NCI-H1048 (cell line): ENCODE measurements around the gene MAPK8IP1.

Experiments
- DNase-seq: peaks from one replicate; lab custom pipeline; 2025; lab: John Stamatoyannopoulos, UW

Gene MAPK8IP1

GRCh38 chr11:45909594-45910475, 24.4 kb downstream of the MAPK8IP1 start:
- no peak for DNase-seq

GRCh38 chr11:45910623-45911022, 25.2 kb downstream of the MAPK8IP1 start:
- DNase-seq, result no peak

GRCh38 chr11:45913514-45913913, 28.1 kb downstream of the MAPK8IP1 start:
- no peak for DNase-seq

GRCh38 chr11:45913942-45914635, 28.6 kb downstream of the MAPK8IP1 start:
- no peak for DNase-seq

GRCh38 chr11:45915446-45915845, 30.0 kb downstream of the MAPK8IP1 start:
- no peak for DNase-seq

- no peak for DNase-seq
These were observed 31.8 kb downstream of the MAPK8IP1 start for GRCh38 chr11:45917286-45917622.

GRCh38 chr11:45917623-45918330, 32.3 kb downstream of the MAPK8IP1 start, which contains the start of gene PEX16:
PEX16 (minus strand) TSS chr11:45917877; CDS start chr11:45917811, 66 bp downstream.
- peak; percentile 87 for DNase-seq

GRCh38 chr11:45918331-45918941, 33.0 kb downstream of the MAPK8IP1 start:
- peak; percentile 40 for DNase-seq

- no peak for DNase-seq
These were observed 33.7 kb downstream of the MAPK8IP1 start for GRCh38 chr11:45918962-45919675.

- no peak for DNase-seq
These were observed 34.5 kb downstream of the MAPK8IP1 start for GRCh38 chr11:45919806-45920530.

GRCh38 chr11:45920531-45921477, 35.4 kb downstream of the MAPK8IP1 start:
- no peak for DNase-seq

- peak; percentile 36 for DNase-seq
These were observed 36.3 kb downstream of the MAPK8IP1 start for GRCh38 chr11:45921561-45922424.

- DNase-seq, result peak; percentile 64
These were observed 37.1 kb downstream of the MAPK8IP1 start, which contains the start of gene LARGE2 for GRCh38 chr11:45922425-45923082. LARGE2 (plus strand) TSS chr11:45922656; CDS start chr11:45922883, 227 bp downstream.

GRCh38 chr11:45924036-45924915, 38.8 kb downstream of the MAPK8IP1 start:
- DNase-seq, result no peak

- no peak for DNase-seq
These were observed 39.5 kb downstream of the MAPK8IP1 start for GRCh38 chr11:45924927-45925326.

GRCh38 chr11:45925550-45925949, 40.1 kb downstream of the MAPK8IP1 start:
- no peak for DNase-seq

GRCh38 chr11:45926001-45926401, 40.5 kb downstream of the MAPK8IP1 start:
- DNase-seq, result no peak
